GM19452 (cell line): ENCODE data around the gene ASPRV1.

Experiments
- ATAC-seq: cut with Tn5 transposase; IDR thresholded peaks from one replicate; pipeline ENCODE4 v1.9.1; 2021; ENCODE audit not compliant: unreplicated experiment

ASPRV1 gene

DNA sequence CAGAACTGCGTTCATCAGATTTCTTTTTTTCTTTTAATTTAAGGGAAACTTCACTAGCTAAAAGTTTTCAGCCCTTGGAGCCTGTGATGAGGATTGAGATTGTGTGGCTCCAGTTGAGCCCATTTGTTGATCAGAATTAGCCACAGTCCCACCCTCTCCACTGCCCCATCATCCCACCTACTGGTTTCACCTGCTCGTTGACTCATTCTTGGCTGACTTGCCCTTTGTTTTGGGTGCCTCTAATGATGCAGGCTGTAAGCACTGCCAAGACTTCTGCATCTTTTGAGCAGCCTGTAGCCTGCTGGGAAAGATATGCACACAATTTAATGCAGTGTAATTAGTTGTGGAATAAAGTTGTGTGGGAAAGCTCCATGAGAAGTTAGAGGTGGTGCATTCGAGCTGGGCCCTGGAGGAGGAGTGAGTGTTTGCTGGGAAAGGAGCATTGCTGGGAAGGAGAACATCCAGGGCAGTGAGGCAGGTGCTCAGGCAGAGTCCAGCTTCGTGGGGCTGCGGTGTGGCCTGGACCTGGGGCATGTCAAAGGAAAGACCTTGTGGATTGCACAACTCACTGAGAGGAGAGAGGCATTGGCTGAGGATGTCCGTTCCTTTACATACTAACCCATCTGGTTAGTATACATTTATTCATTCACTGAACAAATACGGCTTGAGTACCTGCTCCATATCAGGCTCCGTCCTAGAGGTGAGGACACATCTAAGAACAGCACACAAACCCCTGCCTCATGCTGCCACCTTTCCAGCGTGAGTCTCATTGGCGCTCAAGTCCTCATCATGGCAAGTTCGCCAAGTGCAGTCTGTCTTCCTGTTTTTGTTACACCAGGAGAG lies 18.2 kb downstream of the ASPRV1 start:
- no peak for ATAC-seq

DNA sequence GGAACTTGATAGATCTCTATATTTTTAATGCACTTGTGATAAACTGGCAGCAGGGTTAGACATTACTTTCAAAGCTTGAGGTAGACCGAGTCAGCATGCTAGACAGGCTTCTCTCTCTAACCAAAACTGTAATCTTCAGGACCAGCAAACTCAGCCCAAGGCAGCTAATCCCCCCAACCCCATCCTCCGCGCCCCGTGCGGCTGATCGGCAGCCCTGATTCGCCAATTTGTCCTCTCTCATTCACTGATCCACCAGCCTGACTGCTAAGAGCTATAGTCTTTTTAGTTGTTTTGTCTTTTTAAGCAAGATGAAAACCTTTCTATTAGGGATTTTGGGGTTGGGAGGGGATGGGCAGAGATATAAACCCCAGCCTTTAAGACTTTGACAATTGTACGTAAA lies 20.7 kb downstream of the ASPRV1 start:
- no peak for ATAC-seq

DNA sequence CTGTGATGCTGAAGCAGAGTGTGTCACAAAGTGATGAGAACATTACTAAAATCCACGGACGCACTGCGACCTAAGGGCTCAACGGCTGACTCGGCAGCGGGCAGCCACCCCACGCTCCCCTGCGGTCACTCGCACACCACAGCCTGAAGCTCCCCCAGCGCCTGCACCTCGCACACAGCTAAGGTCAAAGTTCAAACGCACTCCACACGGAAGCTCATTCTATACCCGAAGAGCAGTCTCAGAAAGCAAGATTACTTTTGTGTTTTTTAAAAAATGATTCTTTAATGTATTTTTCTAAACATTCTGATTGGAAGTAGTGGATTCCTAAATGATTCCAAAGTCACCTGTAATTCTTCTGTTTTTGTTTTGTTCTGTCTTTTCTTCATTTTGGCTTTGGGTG lies 21.7 kb downstream of the ASPRV1 start:
- ATAC-seq, result no peak

DNA sequence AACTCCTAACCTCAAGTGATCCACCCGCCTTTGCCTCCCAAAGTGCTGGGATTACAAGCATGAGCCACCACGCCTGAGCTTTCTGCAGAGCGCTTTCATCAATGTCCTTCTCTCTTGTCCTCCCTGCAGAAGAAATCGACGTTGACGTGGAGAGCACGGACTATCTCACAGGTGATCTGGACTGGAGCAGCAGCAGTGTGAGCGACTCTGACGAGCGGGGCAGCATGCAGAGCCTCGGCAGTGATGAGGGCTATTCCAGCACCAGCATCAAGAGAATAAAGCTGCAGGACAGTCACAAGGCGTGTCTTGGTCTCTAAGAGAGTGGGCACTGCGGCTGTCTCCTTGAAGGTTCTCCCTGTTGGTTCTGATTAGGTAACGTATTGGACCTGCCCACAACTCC lies 23.5 kb downstream of the ASPRV1 start:
- ATAC-seq, result no peak

DNA sequence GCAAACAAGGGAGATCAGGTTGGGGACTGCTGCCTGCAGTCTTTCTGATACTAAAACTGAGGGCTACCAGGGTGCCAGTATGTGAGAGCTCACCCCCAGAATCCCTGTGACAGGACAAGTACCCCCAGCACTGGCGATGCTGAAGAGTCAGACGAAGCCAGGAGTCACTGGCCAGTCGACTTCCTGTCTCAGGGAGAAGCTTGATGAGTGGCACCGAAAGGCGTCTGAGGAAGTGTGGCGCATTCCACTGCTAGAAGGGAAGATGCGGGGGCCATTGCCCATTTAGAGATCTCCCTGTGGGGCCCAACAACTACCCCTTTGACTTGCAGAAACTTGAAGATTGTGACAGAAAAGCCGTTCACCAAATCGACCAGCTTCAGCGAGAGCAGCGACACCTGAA lies 24.5 kb downstream of the ASPRV1 start:
- no peak for ATAC-seq

DNA sequence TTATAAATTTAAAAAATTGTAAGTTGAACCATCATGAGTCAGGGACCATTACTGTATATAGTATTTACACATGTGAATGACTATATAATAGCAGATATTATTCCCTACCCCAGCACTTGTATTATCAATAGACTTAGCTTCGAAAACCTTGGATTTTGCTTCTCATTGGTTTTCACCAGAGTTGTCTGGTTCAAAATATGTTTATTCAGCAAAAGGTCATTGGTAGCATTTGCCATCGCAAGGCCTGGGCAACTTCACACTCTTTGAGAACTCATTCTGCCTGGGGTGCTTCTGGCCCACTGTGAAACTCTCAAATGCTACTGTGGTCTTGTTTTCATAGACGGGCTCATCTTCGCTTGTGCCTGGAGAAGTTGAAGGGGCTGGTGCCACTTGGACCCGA lies 26.4 kb downstream of the ASPRV1 start:
- no peak for ATAC-seq

DNA sequence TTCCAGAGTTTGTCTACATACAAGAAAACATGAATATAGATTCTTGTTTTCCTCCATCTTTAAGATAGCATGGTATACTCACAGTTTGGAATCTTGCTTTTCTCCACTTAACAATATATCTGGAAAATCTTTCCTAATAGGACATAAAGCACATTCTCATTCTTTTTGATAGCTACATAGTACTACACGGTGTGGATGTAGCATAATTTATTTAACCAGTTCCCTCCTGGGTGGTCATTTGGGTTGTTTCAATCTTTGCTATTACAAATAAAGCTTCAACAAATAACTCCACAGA lies 26.9 kb downstream of the ASPRV1 start:
- no peak for ATAC-seq

DNA sequence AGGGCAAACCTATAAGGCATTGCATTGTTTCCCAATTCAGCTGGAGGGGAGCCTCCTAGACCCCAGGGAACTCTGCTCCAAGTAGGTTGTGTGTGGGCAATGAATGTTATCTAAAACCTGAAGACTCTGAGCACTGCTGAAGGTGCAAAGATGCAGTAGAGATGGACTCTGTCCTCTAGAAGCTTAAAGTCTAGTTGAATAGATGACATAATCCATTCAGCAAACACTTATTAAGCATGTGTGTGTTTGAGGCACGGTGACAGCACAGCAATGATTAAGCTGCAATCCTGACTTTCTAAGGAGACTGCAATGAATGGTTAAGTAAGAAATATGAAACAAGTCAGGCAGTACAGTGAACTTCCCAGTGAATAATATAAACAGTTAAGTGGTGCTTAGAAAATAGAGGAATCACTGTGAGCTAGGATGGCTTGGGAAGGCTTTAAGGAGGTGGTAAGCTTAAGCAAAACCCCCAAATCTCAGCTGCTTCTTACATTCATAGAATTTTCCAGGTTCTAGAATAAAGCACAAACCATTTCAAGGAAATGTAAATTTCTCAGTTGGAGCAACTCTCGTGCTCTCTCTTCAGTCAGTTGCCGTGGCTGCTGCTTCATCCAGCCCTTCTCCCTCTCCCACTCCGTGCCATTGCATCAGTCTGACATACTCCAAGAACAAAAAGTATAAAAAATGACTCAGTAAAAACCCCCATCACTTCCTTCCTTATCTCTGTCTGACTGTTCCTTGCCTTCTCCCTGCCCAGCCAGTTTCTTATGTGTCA lies 27.4 kb downstream of the ASPRV1 start:
- ATAC-seq, result no peak

DNA sequence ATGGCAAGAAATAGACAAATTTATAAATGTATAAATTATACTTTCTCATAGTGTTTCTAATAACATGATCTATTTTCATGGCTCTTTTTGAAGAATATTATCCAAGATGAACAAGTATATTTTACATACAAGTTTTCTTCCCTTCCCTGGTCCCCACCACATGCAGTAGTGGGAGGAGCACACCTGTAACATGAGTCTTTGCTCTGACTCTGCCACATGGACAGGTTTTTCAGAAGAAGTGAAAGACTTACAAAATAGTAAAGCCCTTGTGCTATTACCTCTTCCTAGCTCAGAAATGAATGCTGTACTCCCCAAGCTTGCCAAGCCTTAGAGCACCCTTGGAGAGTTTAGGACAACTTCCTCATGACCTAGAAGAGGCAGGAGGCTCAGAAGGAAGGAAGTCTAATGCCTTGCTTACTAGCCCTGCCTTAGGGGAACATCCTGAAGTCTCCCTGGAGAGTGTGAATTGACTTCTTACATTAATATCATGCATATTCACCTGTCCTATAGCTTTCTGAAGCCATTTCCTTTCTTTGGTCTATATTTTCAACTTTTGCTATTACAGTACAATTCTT lies 28.1 kb downstream of the ASPRV1 start:
- ATAC-seq, result no peak

DNA sequence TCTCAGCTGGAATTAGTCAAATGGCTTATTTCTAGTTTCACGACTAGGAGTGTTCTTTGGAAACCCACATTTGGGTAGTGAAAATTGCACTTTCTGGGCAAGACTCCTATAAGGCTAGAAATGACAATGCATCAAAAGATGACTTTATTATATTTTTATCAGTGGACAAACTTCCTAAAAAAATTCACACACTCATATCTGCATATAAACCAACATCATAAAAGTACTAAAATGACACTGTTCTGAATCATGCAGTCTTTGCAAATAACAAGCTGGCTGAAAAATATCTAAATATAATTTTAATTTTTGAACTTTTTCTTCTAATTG lies 28.9 kb downstream of the ASPRV1 start:
- no peak for ATAC-seq

DNA sequence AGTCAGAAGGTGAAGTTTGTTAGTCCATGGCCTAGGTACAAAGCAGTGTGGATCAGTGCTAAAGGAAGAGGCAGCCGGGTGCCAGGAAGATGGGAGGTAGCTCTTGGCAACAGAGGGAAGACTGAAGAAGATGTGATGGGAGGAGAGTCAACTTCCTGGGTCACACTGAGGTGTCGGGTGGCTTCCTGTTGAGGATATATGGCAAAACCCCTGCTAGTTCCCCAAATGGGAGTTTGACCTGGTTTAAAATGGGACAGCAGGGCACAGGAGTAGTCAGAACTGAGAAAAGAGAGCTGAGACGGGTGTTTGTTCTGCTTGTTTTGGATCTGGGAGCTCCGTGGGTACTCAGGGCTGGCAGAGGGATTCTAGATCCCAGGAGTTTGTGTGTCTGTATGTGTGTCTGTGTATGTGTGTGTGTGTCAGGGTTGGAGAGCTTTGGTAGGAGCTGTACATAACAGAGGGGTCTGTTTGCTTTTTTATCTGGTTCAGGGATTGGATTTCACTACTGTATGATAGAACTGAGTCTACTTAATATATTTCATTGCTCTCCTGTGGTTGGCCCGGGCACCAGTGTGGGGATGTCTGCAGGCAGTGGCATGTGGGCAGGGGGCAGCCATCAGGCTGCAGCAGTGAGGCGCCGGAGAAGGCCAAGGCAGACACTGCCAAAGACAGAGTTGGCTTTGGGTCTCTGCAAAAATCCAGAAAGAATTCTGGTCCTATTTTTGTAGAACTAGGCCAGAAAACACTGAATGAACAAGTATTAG lies 29.4 kb downstream of the ASPRV1 start:
- ATAC-seq, result no peak

DNA sequence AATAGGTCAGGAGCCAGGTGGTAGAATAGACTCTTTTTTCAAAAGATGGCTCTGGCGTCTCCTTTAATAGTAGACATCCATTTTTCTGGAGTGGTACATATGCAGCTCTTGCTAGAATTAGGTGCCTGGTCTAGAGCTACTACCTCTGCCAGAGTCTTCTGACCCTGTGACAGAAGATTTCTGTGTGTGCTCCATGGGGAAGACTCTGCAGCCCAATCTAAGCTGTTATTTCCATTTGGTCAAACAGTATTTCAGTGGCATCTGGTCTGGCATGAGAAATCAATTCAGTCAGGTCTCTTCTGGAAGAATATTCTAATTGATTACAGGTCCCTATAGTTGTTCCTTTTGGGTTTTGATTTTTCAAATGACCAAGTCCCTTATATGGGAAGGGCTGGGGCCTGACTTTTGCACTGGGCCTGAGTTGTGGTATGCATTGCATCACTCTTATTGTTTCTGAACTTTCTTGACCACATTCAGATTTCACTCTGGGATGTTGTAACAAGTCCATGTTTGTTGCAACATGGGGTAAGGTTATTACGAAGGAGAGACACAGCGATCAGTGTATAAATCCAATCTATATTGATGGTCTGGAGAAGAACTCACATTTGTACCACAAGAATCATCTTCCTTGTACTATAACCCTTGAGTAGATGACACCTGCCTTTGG lies 34.4 kb downstream of the ASPRV1 start:
- no peak for ATAC-seq

DNA sequence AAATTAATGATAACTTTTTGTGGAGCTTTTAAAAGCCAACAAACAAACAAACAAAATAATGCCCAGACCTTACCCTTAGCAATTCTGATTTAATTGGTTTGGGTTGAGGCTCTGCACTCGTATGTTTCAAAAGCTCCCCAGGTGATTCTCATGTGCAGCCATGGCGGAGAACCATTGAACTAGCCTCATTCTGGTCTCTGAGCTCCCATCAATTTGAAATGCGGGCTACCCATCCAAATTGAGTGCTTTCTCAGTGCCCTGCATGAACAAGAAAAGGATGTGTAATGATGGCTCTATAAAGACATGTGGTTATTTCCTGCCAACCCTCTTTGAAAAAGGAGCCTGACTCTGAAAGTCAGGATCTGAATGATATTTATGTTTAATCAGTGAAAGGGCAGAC lies 38.3 kb downstream of the ASPRV1 start:
- ATAC-seq, result no peak

DNA sequence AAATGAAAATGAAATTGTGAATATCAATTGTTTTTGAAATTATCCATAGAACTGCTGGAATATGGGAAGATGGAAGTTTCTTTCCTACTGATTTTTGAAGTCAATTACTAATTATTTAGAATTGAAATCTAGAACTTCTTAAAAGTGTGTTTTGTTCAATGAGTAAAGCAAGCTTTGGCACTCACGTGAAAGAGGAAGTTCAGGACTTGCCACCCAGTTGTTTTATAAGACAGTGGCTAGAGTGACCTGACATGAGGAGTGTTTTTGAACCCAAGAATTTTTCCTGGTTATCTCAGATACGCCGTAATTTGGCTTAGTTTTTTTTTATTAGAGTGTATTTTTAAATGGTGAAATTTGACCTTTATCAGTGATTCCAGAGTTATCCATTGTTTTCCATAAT lies 43.0 kb downstream of the ASPRV1 start:
- no peak for ATAC-seq

DNA sequence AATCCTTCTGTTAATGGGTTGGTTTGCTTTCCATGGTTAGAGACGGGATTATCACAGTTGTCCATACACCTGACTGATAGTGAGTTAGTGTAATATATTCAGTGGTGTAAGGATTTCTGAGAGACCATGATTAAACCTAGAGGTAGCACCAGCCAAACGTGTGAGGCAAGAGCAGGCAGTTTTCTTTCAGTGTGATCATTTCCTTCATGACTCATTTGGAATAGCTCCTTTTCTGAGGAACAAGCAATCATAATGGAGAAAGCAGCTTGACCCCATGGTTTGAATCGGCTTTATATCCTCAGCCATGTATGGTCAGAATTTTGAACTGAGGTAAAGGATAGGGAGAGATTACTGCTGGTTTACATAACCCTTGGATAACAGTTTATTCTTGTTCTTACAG lies 43.6 kb downstream of the ASPRV1 start:
- ATAC-seq, result no peak

DNA sequence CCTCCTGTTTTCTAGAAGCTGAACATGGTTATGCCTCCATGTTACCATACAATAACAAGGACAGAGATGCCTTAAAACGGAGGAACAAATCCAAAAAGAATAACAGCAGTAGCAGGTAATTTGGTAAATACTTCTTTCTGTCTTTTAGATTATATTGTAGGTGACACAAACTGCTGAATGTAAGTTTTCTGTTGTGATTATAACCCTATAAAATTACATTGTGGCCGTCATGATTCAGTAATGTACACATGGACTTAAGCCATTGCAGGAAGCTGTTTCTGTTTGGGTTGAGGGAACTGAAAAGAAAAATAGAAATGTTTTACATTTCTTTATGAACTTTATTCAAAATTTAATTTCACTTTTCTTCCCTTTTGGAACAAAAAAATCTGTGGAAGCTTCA lies 45.3 kb downstream of the ASPRV1 start:
- no peak for ATAC-seq

DNA sequence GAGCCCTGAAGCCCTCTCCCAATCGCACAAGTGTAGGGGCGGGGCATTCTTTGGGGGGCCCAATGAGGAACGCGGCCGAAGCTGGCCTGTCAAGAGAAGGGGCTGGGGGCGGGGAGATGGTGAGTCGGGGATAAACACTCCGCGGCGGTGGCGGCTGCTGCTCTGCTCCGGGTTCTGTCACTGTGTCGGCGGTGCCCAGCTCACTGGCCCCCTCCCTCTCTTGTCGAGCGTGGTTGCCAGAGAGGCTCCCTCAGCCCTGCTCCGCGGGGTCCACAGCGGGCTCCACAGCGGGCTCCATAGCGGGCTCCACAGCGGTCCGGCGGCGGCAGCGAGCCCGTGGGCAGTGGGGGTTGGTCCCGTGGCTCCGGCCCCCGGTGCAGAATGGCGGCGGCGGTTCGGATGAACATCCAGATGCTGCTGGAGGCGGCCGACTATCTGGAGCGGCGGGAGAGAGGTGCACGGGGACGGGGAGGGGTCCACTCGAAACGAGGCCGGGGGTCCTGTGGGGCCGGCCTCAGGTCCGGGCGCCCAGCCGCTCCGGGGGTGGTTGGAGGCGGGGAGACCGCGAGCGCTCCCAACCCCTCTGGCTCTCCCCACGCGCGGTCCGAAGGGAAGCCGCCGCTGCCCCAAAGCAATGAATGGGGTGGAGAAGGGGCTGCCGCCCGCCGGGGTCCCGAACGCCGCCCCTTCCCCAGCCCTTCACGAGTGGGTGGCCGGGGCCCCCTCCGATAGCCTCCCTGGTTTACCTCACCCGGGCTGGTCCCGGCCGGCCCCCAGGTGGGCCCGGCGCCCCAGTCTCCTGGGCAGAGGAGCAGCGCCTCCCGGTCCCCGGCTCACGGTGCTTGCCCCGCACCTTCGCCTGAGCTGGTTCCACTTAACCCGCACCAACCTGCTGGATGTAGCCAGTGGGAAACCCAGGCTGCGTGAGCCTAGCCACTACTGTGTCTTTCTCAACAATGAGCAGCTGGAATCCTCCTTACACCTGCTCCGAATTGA lies 46.2 kb downstream of the ASPRV1 start, which contains the start of gene MXD1:
Gene MXD1 (plus strand): TSS at position 160 of the 996 bp plus-strand sequence. CDS start 222 bp downstream, at position 382.
- no peak for ATAC-seq

DNA sequence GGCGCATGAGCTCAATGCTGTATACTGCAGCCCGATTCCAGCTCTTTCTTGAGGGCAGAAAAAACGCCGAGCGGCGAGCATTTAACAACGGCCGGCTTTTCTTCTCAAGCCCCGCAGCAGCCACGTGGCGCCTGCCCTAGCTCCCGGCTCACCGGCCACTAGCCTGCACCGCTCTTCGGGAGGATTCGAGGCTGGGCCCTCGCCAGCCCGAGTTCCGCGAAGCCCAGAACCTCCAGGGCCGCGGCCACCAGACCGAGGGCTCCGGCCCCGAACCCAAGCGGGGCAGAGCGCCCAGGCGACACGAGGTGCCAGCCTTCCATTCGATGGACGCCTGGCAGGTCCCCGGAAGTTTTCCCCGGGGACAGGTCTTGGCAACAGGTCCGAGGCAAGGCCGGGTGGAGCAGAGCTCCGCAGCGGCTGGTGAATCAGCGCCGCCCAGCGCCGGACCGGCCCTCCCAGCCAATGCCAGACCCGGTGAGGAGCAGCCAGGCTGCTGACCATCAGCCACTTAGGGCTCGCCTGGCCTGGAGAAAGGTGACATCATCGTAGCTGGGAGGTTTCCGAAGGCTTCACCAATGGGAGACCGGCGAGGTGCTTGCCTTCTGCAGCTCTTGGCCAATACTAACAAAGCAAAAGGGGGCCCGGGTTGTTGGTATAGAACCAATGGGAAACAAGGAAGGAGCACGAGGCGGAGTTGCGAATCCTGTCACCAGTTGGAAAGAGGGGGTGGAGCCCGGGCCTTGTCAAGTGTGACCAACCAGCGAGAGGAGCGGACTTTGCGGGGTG lies 47.1 kb downstream of the ASPRV1 start:
- ATAC-seq, result peak; percentile 88

DNA sequence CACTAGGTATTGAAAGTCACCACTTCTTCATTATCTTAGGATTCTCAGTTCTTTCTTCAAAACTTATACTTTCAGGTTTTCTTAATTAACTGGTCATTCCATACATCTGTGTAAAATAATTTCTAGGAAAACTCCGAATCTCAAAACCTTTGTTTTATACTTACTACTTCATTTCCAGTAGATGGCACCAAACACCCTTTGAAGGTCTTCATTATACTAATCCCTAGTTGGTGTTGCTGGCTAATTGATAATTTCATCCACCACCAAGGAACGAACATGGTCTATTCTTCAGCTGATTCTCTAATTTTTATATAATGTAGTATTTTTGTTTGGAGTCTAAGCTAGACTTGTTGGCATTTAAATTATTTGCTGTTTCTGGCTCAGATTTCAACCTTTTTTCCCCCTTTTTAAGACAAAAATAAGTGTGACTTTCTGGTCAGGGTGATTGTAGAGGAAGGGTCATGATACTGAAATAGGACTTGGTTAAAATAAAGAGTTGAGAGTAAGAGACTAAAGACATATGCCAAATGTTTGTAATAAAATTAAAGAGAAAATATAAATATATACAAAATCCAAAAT lies 49.4 kb downstream of the ASPRV1 start:
- ATAC-seq, result no peak
